MCF 10A (cell line): Measurements from ENCODE around the gene HNRNPA0. TPM values are rescaled to one million over a fixed set of nuclear protein-coding genes. Genes with fewer than 3 reads are reported as not detected.

Experiments
- BruUV-seq: library from RNA; stranded (reverse); fragments of 400-500 nt; replicated peaks from 2 replicates; lab custom pipeline; 2021; lab: Mats Ljungman, UMichigan
- CTCF ChIA-PET: fragments of 300-600 bp; sonication (Branson Sonifier 250); formaldehyde crosslinking; extraction: SDS; loops from one replicate; lab custom pipeline; 2021; ENCODE audit warnings: antibody characterized with exemption, inconsistent platforms; lab: Yijun Ruan, JAX
- POLR2A ChIA-PET: fragments of 300-600, 350-650 bp; sonication (Branson Sonifier 250); formaldehyde crosslinking; extraction: SDS; loops from one replicate; lab custom pipeline; 2020; ENCODE audit warnings: antibody characterized with exemption, inconsistent platforms; lab: Yijun Ruan, JAX
- DNase-seq: peaks from one replicate; pipeline ENCODE4 v3.0.0-alpha.2; 2018; ENCODE audit not compliant: unreplicated experiment
- H3K27ac Mint-ChIP-seq: one replicate; pipeline ENCODE4 v1.8.0; 2022; ENCODE audit warnings: mild to moderate bottlenecking, low read depth, mixed read lengths; ENCODE audit not compliant: unreplicated experiment
- H3K27me3 Mint-ChIP-seq: one replicate; pipeline ENCODE4 v1.8.0; 2022; ENCODE audit warnings: mixed read lengths; ENCODE audit not compliant: insufficient read depth, unreplicated experiment
- H3K36me3 Mint-ChIP-seq: one replicate; pipeline ENCODE4 v1.8.0; 2022; ENCODE audit warnings: mild to moderate bottlenecking, moderate library complexity, mixed read lengths; ENCODE audit not compliant: insufficient read depth, unreplicated experiment
- H3K4me1 Mint-ChIP-seq: one replicate; pipeline ENCODE4 v1.8.0; 2022; ENCODE audit warnings: mixed read lengths; ENCODE audit not compliant: insufficient read depth, unreplicated experiment
- H3K4me3 Mint-ChIP-seq: one replicate; pipeline ENCODE4 v1.8.0; 2022; ENCODE audit warnings: mild to moderate bottlenecking, moderate library complexity, mixed read lengths; ENCODE audit not compliant: unreplicated experiment
- H3K9me3 Mint-ChIP-seq: one replicate; pipeline ENCODE4 v1.8.0; 2022; ENCODE audit warnings: mixed read lengths; ENCODE audit not compliant: unreplicated experiment
- intact Hi-C: fragments of 100-400 bp; cut with micrococcal nuclease; formaldehyde crosslinking; loops from 2 replicates; pipeline ENCODE4 v1.14.1; 2022
- total RNA-seq: library from RNA; stranded (reverse); gene quantifications from 2 replicates; pipeline ENCODE4 v1.2.3, GENCODE V29; 2022
- TF ChIP-seq, protein P1 (sequence below): fragments of 200-600 bp; IDR thresholded peaks from one replicate; pipeline ENCODE4 v1.8.0; 2022; ENCODE audit warnings: antibody characterized with exemption, mild to moderate bottlenecking; ENCODE audit not compliant: unreplicated experiment

HNRNPA0 gene
- total RNA-seq, 1 experiment from 2014 or later: 30.8 TPM

DNA sequence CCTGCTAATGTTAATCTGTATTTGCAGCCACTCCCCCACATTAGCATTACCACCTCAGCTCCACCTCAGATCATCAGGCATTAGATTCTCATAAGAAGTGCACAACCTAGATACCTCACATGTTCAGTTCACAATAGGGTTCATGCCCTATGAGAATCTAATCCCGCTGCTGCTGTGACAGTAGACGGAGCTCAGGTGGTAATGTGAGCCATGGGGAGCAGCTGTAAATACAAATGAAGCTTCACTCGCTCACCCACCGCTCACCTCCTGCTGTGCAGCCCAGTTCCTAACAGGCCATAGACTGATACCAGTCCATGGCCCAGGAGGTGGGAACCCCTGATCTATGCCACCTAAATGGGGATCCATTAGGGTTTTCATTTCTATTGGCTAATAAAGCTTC lies 6.1 kb upstream of the HNRNPA0 start:
- Mint-ChIP-seq H3K27ac (no peak overlapping the region), H3K36me3 (no peaks in the 10 kb centered on the region), H3K4me3 (no peak overlapping the region), H3K4me1 (peaks cover 27% of the 10 kb centered on the region), H3K27me3 (no peaks in the 10 kb centered on the region), H3K9me3 (no peaks in the 10 kb centered on the region)
- ChIA-PET POLR2A (interaction anchor here (1.3 kb wide), 1 partner anchor 137 kb away, joined by 4 read pairs; no protein-coding TSS in a partner anchor), CTCF (interaction anchor here (0.7 to 2.4 kb wide), 11 partner anchors 9 to 418 kb away, joined by 3 to 32 read pairs (median 3); partner anchors contain the start of gene BRD8)
- TF ChIP-seq, protein P1, sequence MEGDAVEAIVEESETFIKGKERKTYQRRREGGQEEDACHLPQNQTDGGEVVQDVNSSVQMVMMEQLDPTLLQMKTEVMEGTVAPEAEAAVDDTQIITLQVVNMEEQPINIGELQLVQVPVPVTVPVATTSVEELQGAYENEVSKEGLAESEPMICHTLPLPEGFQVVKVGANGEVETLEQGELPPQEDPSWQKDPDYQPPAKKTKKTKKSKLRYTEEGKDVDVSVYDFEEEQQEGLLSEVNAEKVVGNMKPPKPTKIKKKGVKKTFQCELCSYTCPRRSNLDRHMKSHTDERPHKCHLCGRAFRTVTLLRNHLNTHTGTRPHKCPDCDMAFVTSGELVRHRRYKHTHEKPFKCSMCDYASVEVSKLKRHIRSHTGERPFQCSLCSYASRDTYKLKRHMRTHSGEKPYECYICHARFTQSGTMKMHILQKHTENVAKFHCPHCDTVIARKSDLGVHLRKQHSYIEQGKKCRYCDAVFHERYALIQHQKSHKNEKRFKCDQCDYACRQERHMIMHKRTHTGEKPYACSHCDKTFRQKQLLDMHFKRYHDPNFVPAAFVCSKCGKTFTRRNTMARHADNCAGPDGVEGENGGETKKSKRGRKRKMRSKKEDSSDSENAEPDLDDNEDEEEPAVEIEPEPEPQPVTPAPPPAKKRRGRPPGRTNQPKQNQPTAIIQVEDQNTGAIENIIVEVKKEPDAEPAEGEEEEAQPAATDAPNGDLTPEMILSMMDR: no peak
- intact Hi-C loops: no loop called here
- no peak for DNase-seq
- BruUV-seq: no TSS peak

DNA sequence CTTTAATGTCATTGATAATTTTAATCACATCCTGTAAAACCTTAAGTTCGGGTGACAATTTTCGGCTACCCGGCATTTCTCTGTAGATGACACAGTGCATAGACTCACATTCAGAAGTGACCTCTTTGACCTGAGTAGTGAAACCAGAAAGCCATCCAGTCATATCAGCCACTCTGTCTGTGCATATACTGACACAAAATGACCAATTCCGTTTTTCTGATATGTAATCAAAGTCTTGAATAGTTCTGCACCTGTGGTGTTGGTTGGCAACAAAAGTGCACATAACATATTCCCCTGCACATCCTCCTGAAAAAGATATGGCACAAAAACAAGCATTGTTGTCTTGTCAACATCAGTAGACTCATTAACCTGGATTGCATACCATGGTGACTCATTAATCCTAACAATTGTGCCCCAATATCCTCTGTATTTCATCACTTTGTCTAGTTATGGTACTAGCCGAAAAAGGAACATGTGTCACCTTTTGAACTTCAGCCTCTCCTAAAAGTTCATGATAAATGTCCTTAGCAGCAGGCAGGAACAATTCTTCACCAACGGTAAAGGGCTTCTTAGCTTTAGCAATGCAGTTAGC lies 4.6 kb upstream of the HNRNPA0 start:
- Mint-ChIP-seq H3K27me3 (no peaks in the 10 kb centered on the region), H3K4me3 (no peak overlapping the region), H3K4me1 (peaks cover 27% of the 10 kb centered on the region), H3K9me3 (no peaks in the 10 kb centered on the region), H3K27ac (no peak overlapping the region), H3K36me3 (peaks cover 2% of the 10 kb centered on the region)
- ChIA-PET CTCF (interaction anchor here (0.6 to 0.9 kb wide), 3 partner anchors 20 to 129 kb away, joined by 3 read pairs; no protein-coding TSS in a partner anchor), POLR2A (no interaction called here)
- BruUV-seq: no TSS peak
- intact Hi-C loops: no loop called here
- no peak for DNase-seq
- TF ChIP-seq, protein P1: no peak

DNA sequence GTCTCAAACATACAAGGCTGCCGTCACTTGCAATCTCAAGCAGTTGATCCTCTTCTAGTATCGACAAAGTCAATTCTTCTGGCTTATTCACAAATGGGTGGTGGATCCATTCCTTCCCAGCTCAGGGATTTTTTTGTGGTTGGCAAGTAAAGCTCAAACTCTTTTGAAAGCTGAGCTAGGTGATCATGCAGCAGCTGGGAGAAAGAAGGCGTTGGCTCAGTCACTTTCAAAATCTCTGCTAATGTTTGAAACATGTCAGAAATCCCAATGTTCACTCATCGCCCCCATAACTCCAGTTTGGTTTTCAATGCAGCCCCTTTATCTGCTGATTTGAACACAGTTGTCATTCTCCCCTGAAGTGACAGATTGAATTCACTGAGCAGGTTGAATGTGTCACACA lies 4.0 kb upstream of the HNRNPA0 start:
- no peak overlapping the region for H3K4me3 Mint-ChIP-seq
- no TSS peak for BruUV-seq
- H3K9me3 Mint-ChIP-seq: no peaks in the 10 kb centered on the region
- peaks cover 9% of the 10 kb centered on the region for H3K36me3 Mint-ChIP-seq
- peaks cover 27% of the 10 kb centered on the region for H3K4me1 Mint-ChIP-seq
- CTCF ChIA-PET: interaction anchor here (0.5 to 3.9 kb wide), 4 partner anchors 20 to 272 kb away, joined by 3 to 35 read pairs (median 3); no protein-coding TSS in a partner anchor
- no peak overlapping the region for H3K27ac Mint-ChIP-seq
- intact Hi-C loops: no loop called here
- TF ChIP-seq, protein P1: no peak
- H3K27me3 Mint-ChIP-seq: no peaks in the 10 kb centered on the region
- DNase-seq: no peak
- POLR2A ChIA-PET: interaction anchor here (0.6 kb wide), 1 partner anchor 344 kb away, joined by 3 read pairs; no protein-coding TSS in a partner anchor

DNA sequence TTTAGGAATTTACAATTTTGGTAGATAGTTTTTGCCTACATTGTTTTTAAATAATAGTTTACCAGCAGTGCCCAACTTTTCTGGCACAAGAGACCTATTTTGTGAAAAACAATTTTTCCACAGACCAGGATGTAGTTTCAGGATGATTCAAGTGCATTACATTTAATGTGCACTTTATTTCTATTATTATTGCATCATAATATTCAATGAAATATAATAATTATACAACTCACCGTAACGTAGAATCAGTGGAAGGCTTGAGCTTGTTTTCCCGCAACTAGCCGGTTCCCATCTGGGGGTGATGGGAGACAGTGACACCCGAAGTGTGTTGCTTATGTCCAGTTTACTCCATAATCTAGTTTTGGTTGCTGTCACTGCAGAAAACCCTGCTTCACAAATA lies 3.5 kb upstream of the HNRNPA0 start:
- intact Hi-C loops: no loop called here
- no peak overlapping the region for H3K4me3 Mint-ChIP-seq
- no peaks in the 10 kb centered on the region for H3K27me3 Mint-ChIP-seq
- no peaks in the 10 kb centered on the region for H3K9me3 Mint-ChIP-seq
- H3K4me1 Mint-ChIP-seq: peaks cover 27% of the 10 kb centered on the region
- POLR2A ChIA-PET: interaction anchor here (0.6 to 1.2 kb wide), 2 partner anchors 135 to 344 kb away, joined by 3 read pairs; no protein-coding TSS in a partner anchor
- TF ChIP-seq, protein P1: no peak
- no peak overlapping the region for H3K27ac Mint-ChIP-seq
- DNase-seq: no peak
- H3K36me3 Mint-ChIP-seq: peaks cover 14% of the 10 kb centered on the region
- no TSS peak for BruUV-seq
- CTCF ChIA-PET: interaction anchor here (0.5 to 3.9 kb wide), 3 partner anchors 20 to 273 kb away, joined by 3 to 35 read pairs (median 3); no protein-coding TSS in a partner anchor
